DOHH2 (cell line): ENCODE results near the gene MAGI3.

Experiments used
- H3F3A ChIP-seq: fragments of 200-600 bp; sonication (generic), shearing (Covaris generic); 2 replicates; pipeline ENCODE4 v1.6.0; 2016; ENCODE audit warnings: antibody characterized with exemption, mild to moderate bottlenecking; ENCODE audit not compliant: control insufficient read depth, insufficient read depth
- H3K27ac ChIP-seq: fragments of 200-600 bp; sonication (generic); 2 replicates; pipeline ENCODE4 v1.5.1; 2014; ENCODE audit warnings: low read depth, mild to moderate bottlenecking, low read length, moderate library complexity
- H3K27me3 ChIP-seq: fragments of 200-600 bp; sonication (generic); 2 replicates; pipeline ENCODE4 v1.6.1; 2014; ENCODE audit warnings: mild to moderate bottlenecking, low read length, mixed read lengths; ENCODE audit not compliant: control insufficient read depth
- H3K36me3 ChIP-seq: fragments of 200-600 bp; sonication (generic); 2 replicates; pipeline ENCODE4 v1.6.1; 2014; ENCODE audit warnings: mild to moderate bottlenecking, low read length, moderate library complexity, mixed read lengths; ENCODE audit not compliant: control insufficient read depth
- H3K4me1 ChIP-seq: fragments of 200-600 bp; sonication (generic); 2 replicates; pipeline ENCODE4 v1.6.1; 2014; ENCODE audit warnings: mild to moderate bottlenecking, low read length, mixed read lengths; ENCODE audit not compliant: control insufficient read depth
- H3K4me2 ChIP-seq: fragments of 200-600 bp; sonication (generic); 2 replicates; pipeline ENCODE4 v1.6.0; 2014; ENCODE audit warnings: mild to moderate bottlenecking, low read length, moderate library complexity
- H3K4me3 ChIP-seq: fragments of 200-600 bp; sonication (generic); 2 replicates; pipeline ENCODE4 v1.5.1; 2014; ENCODE audit warnings: mild to moderate bottlenecking, low read length, mixed read lengths
- H3K79me2 ChIP-seq: fragments of 200-600 bp; sonication (generic); 2 replicates; pipeline ENCODE4 v1.6.1; 2014; ENCODE audit warnings: mild to moderate bottlenecking, low read length, mixed read lengths; ENCODE audit not compliant: control insufficient read depth
- H3K9me2 ChIP-seq: fragments of 200-600 bp; sonication (generic); replicated peaks from 2 replicates; pipeline ENCODE4 v1.6.1; 2014; ENCODE audit warnings: mild to moderate bottlenecking, low read length, mixed read lengths; ENCODE audit not compliant: control insufficient read depth
- H3K9me3 ChIP-seq: fragments of 200-600 bp; sonication (generic); 2 replicates; pipeline ENCODE4 v1.6.1; 2014; ENCODE audit warnings: antibody characterized with exemption, low read length, mixed read lengths; ENCODE audit not compliant: control insufficient read depth, insufficient read depth
- H4K20me1 ChIP-seq: fragments of 200-600 bp; sonication (generic); 2 replicates; pipeline ENCODE4 v1.6.0; 2014; ENCODE audit warnings: low read depth, mild to moderate bottlenecking, antibody characterized with exemption, low read length, moderate library complexity; ENCODE audit not compliant: control insufficient read depth, insufficient read depth
- EZH2phosphoT487 ChIP-seq: fragments of 200-600 bp; sonication (generic); IDR thresholded peaks from 2 replicates; pipeline ENCODE4 v1.6.1; 2017; ENCODE audit warnings: borderline replicate concordance, mild to moderate bottlenecking, antibody characterized with exemption, low read length, moderate library complexity, mixed read lengths
- TF ChIP-seq, protein P1 (sequence below): fragments of 200-600 bp; sonication (generic); IDR thresholded peaks from one replicate; pipeline ENCODE4 v1.5.1; 2014; ENCODE audit warnings: antibody characterized with exemption, mild to moderate bottlenecking, low read depth, low read length; ENCODE audit not compliant: poor library complexity, severe bottlenecking

MAGI3 gene

DNA sequence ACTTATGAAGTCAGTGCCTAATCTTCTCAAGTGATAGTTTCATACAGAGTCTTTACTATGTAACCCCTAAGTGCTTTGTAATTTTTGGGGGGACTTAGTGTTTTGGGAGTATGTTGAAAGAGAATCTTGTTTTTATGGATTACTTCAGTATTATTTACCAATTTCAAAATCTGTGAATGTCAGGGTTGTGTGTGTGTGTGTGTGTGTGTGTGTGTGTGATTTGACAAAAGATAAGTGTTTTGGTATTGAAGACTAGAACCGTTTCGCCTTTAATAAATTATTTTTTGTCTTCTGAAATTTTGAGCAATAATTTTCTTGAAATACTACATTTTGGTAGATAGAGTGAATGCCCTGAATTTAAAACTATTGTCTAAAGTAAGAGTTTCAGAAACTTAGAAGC is 5.8 kb downstream of the MAGI3 start:
- Histone ChIP-seq H3K9me3 (no peaks in the 10 kb centered on the region), H3F3A (peaks cover 2% of the 10 kb centered on the region; the same call in 1 of the 2 replicates), H3K27me3 (peaks cover 26% of the 10 kb centered on the region), H3K4me1 (peaks cover 11% of the 10 kb centered on the region), H3K4me2 (no peak overlapping the region), H3K79me2 (no peaks in the 10 kb centered on the region), H3K4me3 (no peak overlapping the region), H3K36me3 (no peaks in the 10 kb centered on the region), H3K9me2 (no peaks in the 10 kb centered on the region), H3K27ac (no peak overlapping the region), H4K20me1 (no peaks in the 10 kb centered on the region)
- no peak for TF ChIP-seq EZH2phosphoT487
- TF ChIP-seq, protein P1, sequence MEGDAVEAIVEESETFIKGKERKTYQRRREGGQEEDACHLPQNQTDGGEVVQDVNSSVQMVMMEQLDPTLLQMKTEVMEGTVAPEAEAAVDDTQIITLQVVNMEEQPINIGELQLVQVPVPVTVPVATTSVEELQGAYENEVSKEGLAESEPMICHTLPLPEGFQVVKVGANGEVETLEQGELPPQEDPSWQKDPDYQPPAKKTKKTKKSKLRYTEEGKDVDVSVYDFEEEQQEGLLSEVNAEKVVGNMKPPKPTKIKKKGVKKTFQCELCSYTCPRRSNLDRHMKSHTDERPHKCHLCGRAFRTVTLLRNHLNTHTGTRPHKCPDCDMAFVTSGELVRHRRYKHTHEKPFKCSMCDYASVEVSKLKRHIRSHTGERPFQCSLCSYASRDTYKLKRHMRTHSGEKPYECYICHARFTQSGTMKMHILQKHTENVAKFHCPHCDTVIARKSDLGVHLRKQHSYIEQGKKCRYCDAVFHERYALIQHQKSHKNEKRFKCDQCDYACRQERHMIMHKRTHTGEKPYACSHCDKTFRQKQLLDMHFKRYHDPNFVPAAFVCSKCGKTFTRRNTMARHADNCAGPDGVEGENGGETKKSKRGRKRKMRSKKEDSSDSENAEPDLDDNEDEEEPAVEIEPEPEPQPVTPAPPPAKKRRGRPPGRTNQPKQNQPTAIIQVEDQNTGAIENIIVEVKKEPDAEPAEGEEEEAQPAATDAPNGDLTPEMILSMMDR: no peak

DNA sequence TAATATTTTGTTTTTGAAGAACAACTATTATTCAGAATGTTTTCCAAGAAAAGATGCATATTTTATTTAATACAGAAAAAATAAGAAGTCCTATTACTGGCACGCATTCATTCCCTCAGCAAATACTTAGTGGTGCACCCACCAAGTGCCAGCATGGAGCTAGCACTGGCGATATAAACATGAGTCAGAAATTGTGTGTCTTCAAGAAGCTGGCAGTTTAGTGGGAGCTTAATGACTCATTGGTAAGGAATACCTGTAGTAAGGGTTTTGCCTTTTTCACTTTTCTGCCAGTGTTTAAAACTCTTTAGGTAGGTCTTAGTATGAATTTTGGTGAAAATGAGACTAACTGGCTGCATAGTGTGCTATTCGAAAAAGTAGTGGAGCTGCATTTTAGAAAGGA is 6.3 kb downstream of the MAGI3 start:
- TF ChIP-seq, protein P1: no peak
- no peak for TF ChIP-seq EZH2phosphoT487
- Histone ChIP-seq H3K36me3 (no peaks in the 10 kb centered on the region), H3K27ac (no peak overlapping the region), H3F3A (peaks cover 2% of the 10 kb centered on the region; the same call in 1 of the 2 replicates), H3K9me2 (no peaks in the 10 kb centered on the region), H3K79me2 (no peaks in the 10 kb centered on the region), H4K20me1 (no peaks in the 10 kb centered on the region), H3K9me3 (no peaks in the 10 kb centered on the region), H3K27me3 (peaks cover 21% of the 10 kb centered on the region), H3K4me2 (no peak overlapping the region), H3K4me1 (peaks cover 6% of the 10 kb centered on the region), H3K4me3 (no peak overlapping the region)

DNA sequence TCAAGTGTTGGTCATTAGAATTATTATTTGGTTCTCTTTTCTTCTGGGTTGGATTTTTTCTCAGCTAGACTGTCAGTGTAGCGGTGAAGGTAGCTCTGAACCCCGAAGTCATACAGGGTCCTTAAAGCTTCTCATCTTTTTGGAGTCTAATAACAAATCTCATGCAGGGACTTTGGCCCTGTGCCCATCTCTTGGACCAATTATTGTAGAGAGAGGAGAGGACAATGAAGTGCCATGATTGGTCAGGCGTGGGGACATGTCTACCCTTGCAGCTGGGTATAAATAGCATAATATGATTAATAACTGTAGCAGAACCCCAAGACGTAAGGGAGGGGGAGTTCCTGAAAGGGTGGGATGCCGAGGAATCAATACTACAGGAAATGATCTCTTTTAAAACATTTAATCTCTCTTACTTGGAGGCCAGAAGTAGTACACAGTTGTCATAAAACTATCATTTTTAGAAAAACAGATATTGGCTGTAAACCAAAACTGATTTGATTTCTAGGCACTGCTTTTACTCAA is 8.8 kb downstream of the MAGI3 start:
- no peak overlapping the region for H3K4me2 ChIP-seq
- no peaks in the 10 kb centered on the region for H3K4me1 ChIP-seq
- no peaks in the 10 kb centered on the region for H3K79me2 ChIP-seq
- no peak overlapping the region for H3K27ac ChIP-seq
- H3K36me3 ChIP-seq: no peaks in the 10 kb centered on the region
- H4K20me1 ChIP-seq: no peaks in the 10 kb centered on the region
- H3K27me3 ChIP-seq: peaks cover 11% of the 10 kb centered on the region
- no peak for TF ChIP-seq EZH2phosphoT487
- TF ChIP-seq, protein P1: no peak
- H3K9me2 ChIP-seq: no peaks in the 10 kb centered on the region
- no peak overlapping the region for H3K4me3 ChIP-seq
- H3F3A ChIP-seq: no peaks in the 10 kb centered on the region
- no peaks in the 10 kb centered on the region for H3K9me3 ChIP-seq

DNA sequence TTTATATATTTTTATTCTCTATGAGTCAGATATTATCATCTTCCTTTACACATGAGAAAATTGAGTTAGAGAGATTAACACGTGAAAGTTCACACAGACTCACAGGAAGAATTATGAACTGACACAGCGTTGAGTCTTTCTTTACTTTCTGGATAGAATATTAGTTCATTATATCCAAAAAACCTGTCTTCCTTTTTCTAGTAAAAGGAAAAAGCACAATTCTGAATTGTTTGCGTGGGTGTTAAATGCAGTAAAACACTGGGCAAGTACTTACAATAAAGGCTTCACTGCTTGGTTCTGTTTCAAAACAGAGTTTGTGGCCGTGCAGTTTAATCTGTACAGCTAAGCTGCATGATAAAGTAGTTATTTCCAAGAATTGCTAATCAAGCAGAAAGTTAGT is 10.8 kb downstream of the MAGI3 start:
- Histone ChIP-seq H3K27me3 (peaks cover 7% of the 10 kb centered on the region; the same call in 1 of the 2 replicates), H3K4me3 (no peak overlapping the region), H3K9me3 (no peaks in the 10 kb centered on the region), H4K20me1 (no peaks in the 10 kb centered on the region), H3K9me2 (no peaks in the 10 kb centered on the region), H3K4me1 (no peaks in the 10 kb centered on the region), H3K36me3 (no peaks in the 10 kb centered on the region), H3F3A (no peaks in the 10 kb centered on the region), H3K4me2 (no peak overlapping the region), H3K27ac (no peak overlapping the region), H3K79me2 (no peaks in the 10 kb centered on the region)
- no peak for TF ChIP-seq EZH2phosphoT487
- TF ChIP-seq, protein P1: no peak
